Stimulated activated CD4-positive, alpha-beta T cell treated with anti-CD3 and anti-CD28 coated beads, Interleukin-1b, Interleukin-23, amount 100 ng/mL, for 4 hours (primary cell): Measurements from ENCODE around the gene CENPH.
"Not testable (repeated sequence)": the region's sequence is repeated elsewhere in the genome, so short reads cannot be mapped to it uniquely, and the experiment has no call there.

Experiments used
- DNase-seq, 2 donors: peaks; one replicate each; pipeline ENCODE4 v3.0.0-alpha.2; 2020; ENCODE audit warnings: low read depth in 2 of 2

The CENPH gene, protein sequence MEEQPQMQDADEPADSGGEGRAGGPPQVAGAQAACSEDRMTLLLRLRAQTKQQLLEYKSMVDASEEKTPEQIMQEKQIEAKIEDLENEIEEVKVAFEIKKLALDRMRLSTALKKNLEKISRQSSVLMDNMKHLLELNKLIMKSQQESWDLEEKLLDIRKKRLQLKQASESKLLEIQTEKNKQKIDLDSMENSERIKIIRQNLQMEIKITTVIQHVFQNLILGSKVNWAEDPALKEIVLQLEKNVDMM

DNA sequence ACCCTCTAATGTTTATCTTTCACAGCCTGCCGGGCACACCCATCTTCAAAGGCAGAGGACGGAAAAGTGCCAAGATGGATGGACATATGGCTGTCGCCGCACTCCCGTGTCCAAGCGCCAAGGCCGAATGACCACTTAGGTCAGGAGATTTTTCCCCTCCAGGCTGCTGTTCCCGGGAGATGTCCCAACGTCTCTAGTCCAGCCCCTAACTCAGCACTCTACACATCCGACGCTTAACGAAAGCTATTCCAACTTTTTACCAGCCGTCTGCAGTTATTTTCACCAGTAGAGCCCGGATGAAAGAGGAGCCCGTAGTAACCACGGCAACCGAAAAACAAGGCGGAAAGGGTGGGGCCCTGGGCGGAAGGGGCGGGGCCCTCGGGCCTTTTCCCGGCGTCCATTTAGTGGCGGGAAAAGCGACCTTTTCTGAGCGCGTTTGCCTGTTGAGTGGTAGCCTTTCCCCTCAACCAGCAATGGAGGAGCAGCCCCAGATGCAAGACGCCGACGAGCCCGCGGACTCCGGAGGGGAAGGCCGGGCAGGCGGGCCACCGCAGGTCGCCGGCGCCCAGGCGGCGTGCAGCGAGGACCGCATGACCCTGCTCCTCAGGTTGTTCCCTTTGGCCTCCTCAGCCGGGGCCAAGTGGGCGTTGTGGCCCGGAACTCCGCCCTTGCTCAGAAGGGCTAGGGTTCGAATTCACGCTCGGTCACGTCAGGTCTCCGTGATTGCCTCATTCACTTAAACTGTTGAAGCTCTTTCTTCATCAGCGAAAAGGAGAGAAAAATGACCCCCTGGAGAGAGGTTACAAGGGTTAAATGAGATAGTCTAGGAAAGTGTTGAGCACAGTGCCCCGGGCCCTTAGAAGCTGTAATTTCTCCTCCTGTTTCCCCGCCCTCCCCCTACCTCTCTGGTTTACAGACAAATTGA is at the start of gene CENPH:
Gene CENPH, plus strand, starts transcription at position 422 of the 925 bp plus-strand sequence. Its CDS starts 52 bp downstream, at position 474.
- DNase-seq: peak; percentile 84 to 87

- not testable (repeated sequence) for DNase-seq
Measured at GRCh38 chr5:69140239-69140638, 49.1 kb upstream of the CENPH start.

DNA sequence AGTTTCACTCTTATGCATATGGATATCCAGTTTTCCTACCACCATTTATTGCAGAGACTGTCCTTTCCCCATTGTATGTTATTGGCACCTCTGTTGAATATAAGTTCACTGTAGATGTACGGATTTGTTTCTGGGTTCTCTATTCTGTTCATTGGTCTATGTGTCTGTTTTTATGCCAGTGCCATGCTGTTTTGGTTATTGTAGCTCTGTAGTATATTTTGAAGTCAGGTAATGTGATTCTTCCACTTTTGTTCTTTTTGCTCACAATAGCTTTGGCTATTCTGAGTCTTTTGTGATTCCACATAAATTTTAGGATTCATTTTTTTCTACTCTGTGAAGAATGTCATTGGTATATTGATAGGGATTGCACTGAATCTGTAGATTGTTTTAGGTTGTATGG is 48.6 kb upstream of the CENPH start:
- DNase-seq: no peak

GRCh38 chr5:69148576-69148975 is 40.8 kb upstream of the CENPH start:
- not testable (repeated sequence) for DNase-seq

GRCh38 chr5:69148981-69149675 is 40.3 kb upstream of the CENPH start:
- no peak for DNase-seq

DNA sequence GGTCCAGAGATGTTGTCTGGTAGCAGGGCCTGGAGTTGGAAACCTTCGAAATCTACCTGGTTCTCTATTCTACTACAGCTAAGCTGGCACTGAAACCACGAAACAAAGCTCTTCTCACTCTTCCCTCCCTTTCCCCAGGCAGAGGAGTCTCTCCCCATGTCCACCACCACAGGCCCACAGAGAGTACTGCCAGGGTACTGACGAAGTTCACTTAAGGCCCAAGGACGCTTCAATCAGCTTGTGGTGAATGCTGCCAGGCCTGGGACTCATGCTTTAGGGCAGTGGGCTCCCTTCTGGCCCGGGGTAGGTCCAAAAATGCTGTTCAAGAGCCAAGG is 39.7 kb upstream of the CENPH start:
- DNase-seq: no peak

GRCh38 chr5:69152731-69153130 is 36.7 kb upstream of the CENPH start:
- no peak for DNase-seq

DNA sequence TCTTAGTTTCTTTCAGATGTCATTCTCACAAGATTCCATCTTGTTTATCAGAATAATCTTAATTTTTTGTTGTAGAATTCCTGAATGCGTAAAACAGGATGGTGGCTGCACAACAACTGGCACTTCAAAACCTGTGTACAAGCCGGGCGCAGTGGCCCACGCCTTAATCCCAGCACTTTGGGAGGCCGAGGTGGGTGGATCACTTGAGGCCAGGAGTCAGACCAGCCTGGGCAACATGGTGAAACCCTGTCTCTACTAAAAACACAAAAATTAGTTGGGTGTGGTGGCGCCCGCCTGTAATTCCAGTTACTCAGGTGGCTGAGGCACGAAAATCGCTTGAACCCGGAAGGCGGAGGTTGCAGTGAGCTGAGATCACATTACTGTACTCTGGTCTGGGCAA is 32.9 kb upstream of the CENPH start:
- DNase-seq: no peak

GRCh38 chr5:69158039-69158438 is 31.3 kb upstream of the CENPH start:
- DNase-seq: no peak

DNA sequence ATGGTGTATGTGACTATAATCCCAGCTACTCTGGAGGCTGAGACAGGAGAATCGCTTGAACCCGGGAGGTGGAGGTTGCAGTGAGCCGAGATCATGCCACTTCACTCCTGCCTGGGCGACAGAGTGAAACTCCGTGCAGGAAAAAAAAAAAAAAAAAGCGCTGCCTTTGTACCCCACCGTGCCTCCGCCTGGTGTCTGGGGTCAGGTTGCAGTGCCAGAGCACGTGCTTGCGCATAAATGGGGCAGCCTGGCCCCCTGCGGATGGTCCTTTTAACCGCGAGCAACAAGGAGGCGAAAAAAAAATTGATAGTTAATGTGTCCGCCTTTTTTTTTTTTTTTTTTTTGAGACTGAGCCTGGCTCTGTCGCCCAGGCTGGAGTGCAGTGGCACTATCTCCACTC is 28.7 kb upstream of the CENPH start:
- DNase-seq: no peak

GRCh38 chr5:69166686-69167492 is 22.5 kb upstream of the CENPH start, which contains the start of gene CCNB1:
TSS of gene CCNB1 (plus strand) at chr5:69167150. CDS start at chr5:69167263, 113 bp downstream.
- peak; percentile 93 to 97 for DNase-seq

GRCh38 chr5:69167493-69167855 is 21.9 kb upstream of the CENPH start:
- DNase-seq: no peak

DNA sequence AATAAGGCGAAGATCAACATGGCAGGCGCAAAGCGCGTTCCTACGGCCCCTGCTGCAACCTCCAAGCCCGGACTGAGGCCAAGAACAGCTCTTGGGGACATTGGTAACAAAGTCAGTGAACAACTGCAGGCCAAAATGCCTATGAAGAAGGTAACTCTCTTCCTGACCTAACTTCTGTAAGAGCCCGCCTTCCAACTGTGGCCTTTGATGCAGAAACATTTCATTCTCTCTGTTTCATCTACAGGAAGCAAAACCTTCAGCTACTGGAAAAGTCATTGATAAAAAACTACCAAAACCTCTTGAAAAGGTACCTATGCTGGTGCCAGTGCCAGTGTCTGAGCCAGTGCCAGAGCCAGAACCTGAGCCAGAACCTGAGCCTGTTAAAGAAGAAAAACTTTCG is 21.5 kb upstream of the CENPH start:
- no peak for DNase-seq

- DNase-seq: no peak
Measured at GRCh38 chr5:69170495-69170894, 18.9 kb upstream of the CENPH start.

GRCh38 chr5:69170969-69171368 is 18.4 kb upstream of the CENPH start:
- no peak for DNase-seq

GRCh38 chr5:69181659-69182293 is 7.6 kb upstream of the CENPH start:
- not testable (repeated sequence) for DNase-seq

GRCh38 chr5:69184621-69185020 is 4.8 kb upstream of the CENPH start:
- no peak for DNase-seq

GRCh38 chr5:69187342-69187741 is 2.0 kb upstream of the CENPH start:
- no peak for DNase-seq

- DNase-seq: no peak
Measured at GRCh38 chr5:69188811-69189161, 597 bp upstream of the CENPH start.

DNA sequence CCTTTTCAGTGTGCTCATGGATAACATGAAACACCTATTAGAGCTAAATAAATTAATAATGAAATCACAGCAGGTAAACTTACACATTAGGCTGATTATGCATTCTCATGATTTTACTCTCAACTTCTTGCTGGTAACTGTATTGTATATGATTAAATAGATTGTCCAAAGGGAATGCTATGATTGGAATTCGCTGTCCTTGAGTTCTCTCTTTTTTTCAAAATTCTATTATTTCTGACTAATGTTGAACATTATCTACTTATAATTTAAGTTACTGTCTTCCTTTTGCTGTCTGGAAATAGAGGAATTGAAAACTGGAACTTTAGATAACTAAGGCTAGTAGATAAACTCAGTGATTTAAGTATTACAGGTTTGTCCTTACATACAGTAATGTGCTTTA is 13.1 kb downstream of the CENPH start:
- DNase-seq: no peak

DNA sequence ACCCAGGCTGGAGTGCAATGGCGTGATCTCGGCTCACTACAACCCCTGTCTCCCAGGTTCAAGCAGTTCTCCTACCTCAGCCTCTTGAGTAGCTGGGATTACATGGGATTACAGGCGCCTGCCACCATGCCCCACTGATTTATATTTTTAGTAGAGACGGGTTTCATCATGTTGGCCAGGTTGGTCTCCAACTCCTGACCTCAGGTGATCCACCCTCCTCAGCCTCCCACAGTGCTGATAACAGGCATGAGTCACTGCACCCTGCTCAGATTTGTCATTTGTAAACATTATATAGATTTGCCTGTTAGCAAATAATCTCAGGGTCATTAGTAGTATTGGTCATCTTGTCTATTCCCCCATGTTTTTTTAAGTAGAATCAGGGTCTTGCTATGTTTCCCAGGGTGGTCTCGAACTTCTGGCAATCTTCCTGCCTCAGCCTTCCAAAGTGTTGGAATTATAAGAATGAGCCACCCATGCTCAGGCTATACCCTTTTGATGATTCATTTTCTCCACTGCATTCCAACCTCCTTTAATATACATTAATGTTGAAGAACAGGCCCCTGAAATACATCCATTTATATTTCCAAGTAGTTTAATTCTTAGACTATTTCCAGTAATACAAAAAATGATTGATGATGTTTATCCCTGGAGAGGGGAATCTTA is 17.3 kb downstream of the CENPH start:
- DNase-seq: no peak
